ENCODE measurements around the gene RSPO4.

The RSPO4 gene

DNA sequence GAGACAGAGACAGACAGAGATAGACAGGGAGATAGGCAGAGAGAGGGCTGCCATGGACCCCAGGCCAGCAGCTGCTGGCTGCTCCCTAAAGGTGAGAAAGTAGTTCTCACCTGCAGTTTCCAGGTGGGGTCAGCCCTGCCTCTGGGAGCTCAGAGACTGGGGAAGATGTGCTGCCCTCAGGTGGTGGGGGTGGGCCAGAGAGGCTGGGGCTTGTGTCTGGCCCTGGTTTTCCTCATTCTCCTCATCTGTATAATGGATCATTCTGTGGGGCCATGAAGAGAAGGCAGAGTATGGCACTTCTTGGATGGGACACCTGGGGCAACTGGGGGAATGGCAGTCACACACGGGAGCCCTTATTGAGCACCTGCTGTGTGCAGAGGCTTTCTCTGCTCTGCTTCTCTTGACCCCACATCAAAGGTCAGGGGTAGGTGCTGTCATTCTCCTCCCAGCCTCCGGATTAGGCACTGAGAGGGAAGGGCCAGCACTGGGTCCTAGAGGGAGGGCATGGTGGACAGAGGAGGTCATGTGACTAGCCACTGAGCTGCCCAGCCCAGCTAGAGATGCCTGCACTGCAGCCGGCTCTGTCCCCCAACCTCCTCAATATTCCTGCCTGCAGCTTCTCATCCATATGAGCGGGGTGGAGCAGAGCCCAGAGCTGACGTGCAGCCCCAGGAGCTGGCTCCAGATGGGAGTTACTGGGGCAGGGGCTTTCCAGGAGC, 90.1 kb downstream of the RSPO4 start:
- peak; percentile 9; the same call in 1 of the 2 replicates for TF ChIP-seq CTCF (IDR thresholded peaks at IDR 0.05)

DNA sequence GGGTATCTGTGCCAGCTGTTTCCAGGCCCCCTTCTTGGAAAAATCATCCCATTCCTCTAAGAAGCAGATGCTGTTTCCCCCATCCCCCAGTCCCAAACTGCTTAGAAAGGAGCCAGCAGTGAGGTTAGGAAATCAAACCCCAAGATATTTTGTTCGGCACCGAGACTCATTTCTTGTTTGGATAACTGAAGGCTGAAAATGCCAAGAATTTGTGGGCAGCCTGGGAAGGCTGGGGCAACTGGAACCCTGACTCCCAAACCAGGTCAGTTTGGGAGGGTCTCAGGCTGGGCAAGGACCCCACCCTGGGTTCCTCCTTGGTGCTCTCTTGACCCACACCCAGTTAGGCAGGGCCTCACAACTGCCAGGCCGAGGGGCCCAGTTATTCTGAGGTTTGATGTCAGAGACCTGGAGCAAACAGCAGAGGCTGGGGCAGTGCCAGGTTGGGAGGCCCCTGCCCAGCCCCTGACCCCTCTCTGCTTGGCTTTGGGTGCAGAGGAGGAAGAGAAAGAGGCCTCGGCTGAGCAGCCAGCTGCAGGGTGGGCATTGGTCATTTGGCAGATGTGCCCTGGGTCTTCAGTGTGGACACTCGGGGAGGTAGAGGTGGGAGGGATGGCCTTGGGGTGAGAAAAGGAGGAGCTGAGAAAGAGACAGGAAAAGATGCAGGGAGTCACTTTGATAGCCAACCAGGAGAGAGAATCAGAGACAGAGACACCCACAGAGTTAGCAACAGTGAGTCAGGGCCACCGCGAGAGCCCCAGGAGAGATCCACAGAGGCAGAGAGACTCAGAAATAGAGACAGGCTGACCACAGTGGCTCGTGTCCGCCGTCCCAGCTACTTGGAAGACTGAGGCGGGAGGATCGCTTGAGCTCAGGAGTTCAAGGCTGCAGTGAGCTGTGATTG, 91.0 kb downstream of the RSPO4 start:
- no peak for TF ChIP-seq CTCF (IDR thresholded peaks at IDR 0.05)

- no peak for TF ChIP-seq CTCF (IDR thresholded peaks at IDR 0.05)
Observed at GRCh38 chr20:910132-910869, 91.8 kb downstream of the RSPO4 start.

DNA sequence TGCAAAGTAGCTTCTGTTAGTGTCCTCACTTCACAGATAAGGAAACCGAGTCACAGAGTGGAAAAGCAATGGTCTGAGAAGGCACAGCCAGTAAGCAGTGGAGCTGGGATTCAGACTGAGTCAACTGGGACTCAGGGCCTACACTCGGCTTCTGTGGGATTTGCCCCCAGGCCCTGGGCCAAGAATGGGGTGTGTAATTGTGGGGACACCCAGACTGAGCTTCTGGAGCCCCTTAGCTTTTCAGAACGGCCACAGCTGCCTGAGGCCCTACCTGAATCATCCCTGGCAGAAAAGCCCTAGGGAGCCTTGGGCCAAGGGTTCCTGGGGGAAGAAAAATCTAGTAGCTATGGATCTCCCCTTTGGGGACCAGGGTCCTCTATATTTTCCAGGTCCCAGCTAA, 92.5 kb downstream of the RSPO4 start:
- no peak for TF ChIP-seq CTCF (IDR thresholded peaks at IDR 0.05)
